LHCN-M2 (cell line): ENCODE results near the gene SURF4. TPM values are rescaled to one million over a fixed set of nuclear protein-coding genes. Genes with fewer than 3 reads are reported as not detected.

Source experiments
- total RNA-seq: library from RNA; depleted of rRNA; stranded (reverse); fragments of >200 nt; gene quantifications from 2 replicates; pipeline ENCODE4 v1.2.3, GENCODE V29; 2014; rRNA removed

Gene SURF4
- total RNA-seq, 1 experiment from 2014 or later: 465 TPM

Other genes with a start within 250 kb of the SURF4 start
- gene GBGT1, start 212.1 kb downstream of the SURF4 start, total RNA-seq: 0.34 and 1.3 TPM in 2 replicates
- not detected in 2 replicates for gene OBP2B, start 166.8 kb downstream of the SURF4 start, total RNA-seq
- gene ABO, start 100.9 kb downstream of the SURF4 start, total RNA-seq: not detected in 2 replicates
- 26.8 and 27.8 TPM in 2 replicates for gene SURF6, start 39.9 kb downstream of the SURF4 start, total RNA-seq
- 28.5 and 30.5 TPM in 2 replicates for gene MED22, start 27.9 kb downstream of the SURF4 start, total RNA-seq
- 2,137 and 2,163 TPM in 2 replicates for gene RPL7A, start 27.8 kb downstream of the SURF4 start, total RNA-seq
- 12.2 and 22.8 TPM in 2 replicates for gene SURF1, start 19.6 kb downstream of the SURF4 start, total RNA-seq
- 25.3 and 29.6 TPM in 2 replicates for gene SURF2, start 19.5 kb downstream of the SURF4 start, total RNA-seq
- gene STKLD1, start 306 bp upstream of the SURF4 start, total RNA-seq: 0.45 and 1.4 TPM in 2 replicates
- gene REXO4, start 42.0 kb upstream of the SURF4 start, total RNA-seq: 21.0 and 23.6 TPM in 2 replicates
- 1.6 and 2.3 TPM in 2 replicates for gene ADAMTS13, start 46.3 kb upstream of the SURF4 start, total RNA-seq
- 7.4 and 8.2 TPM in 2 replicates for gene CACFD1, start 83.9 kb upstream of the SURF4 start, total RNA-seq
- 16.6 and 19.1 TPM in 2 replicates for gene SLC2A6, start 103.0 kb upstream of the SURF4 start, total RNA-seq
- 0.63 TPM in 1 of 2 replicates, not detected in the other for gene MYMK, start 148.9 kb upstream of the SURF4 start, total RNA-seq
- gene ADAMTSL2, start 158.6 kb upstream of the SURF4 start, total RNA-seq: 0.32 TPM in 1 of 2 replicates, not detected in the other
- not detected in 2 replicates for gene FAM163B, start 233.3 kb upstream of the SURF4 start, total RNA-seq